NCI-H128 (cell line): Measurements from ENCODE around the gene TMEM213.

Experiments
- DNase-seq: peaks from one replicate; lab custom pipeline; 2025; ENCODE audit not compliant: unreplicated experiment; lab: John Stamatoyannopoulos, UW

Gene TMEM213

DNA sequence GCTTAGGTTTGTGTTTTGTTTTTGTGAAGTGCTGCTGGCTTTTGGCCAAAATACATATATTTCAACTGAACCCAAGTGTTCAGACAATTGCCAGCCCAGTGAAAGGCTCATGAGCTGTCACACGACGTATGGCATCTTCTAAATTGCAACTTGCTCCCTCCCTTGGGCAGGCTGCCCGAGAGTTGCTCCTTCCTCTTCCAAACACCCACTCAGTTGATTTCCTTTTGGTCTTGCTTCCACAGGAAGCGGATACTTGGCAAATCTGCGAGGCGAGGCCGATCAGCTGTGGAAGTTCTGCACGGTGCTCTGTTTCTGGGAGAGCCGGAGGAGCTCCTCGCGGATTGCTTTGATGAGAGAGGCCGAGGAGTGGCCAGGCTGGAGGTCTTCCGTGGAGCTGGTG, 39.8 kb downstream of the TMEM213 start:
- DNase-seq: no peak

- no peak for DNase-seq
Observed at GRCh38 chr7:138838166-138838565, 40.4 kb downstream of the TMEM213 start.

- DNase-seq: no peak
Observed at GRCh38 chr7:138842111-138842510, 44.3 kb downstream of the TMEM213 start.

- DNase-seq: no peak
Observed at GRCh38 chr7:138843632-138844580, 46.1 kb downstream of the TMEM213 start.

- DNase-seq: no peak
Observed at GRCh38 chr7:138845711-138846110, 47.9 kb downstream of the TMEM213 start.

GRCh38 chr7:138848056-138848980, 50.5 kb downstream of the TMEM213 start:
- no peak for DNase-seq

DNA sequence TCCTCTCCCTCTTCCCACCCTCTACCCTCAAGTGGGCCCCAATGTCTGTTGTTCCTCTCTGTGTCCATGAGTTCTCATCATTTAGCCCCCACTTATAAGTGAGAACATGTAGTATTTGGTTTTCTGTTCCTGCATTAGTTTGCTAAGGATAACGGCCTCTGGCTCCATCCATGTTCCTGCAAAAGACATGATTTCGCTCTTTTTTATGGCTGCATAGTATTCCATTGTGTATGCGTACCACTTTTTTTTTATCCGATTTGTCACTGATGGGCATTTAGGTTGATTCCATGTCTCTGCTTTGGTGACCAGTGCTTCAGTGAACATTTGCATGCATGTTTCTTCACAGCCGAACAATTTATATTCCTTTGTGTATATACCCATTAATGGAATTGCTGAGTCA, 51.9 kb downstream of the TMEM213 start:
- DNase-seq: no peak

GRCh38 chr7:138852469-138852868, 54.7 kb downstream of the TMEM213 start:
- no peak for DNase-seq

- DNase-seq: no peak
Observed at GRCh38 chr7:138853448-138853847, 55.7 kb downstream of the TMEM213 start.

DNA sequence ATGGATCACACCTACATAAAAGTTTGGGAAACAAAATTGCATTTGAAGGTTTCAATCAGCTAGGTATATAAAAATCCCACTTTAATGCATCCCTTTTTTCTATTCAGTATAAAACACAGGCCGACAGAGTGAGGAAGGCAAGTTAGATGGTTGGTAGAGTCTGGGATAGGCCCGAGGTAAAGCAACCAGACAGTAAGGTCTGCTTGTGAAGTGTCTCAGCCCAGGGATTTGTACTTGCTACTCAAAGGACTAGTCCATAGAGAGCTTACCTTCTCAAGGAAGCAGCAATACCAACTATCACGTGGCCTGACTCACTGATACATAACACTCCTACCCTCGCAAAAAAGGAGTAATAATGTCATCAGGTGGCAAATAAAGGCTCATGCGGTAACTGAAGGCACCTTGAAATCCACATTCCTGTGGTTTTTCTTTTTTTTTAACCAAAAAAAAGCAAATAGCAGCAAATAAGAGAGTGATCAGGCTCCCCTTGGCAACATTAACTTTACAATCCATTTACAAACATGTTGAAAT, 56.4 kb downstream of the TMEM213 start:
- DNase-seq: no peak

DNA sequence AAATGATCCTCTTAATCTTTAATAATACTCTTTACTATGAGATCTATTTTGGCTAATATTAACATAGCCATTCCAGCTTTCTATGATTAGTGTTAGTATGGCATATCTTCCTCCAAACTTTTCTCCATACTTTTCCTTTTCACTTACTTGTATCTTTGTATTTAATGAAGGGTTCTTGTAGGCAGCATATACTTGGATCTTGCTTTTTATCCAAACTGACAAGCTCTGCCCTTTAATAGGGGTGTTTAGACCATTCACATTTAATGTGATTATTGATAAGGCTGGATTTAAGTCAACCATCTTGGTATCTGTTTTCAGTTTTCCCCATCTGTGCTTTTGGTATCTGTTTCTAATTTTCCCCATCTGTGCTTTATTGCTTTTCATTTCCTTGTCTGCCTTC, 59.9 kb downstream of the TMEM213 start:
- DNase-seq: no peak

DNA sequence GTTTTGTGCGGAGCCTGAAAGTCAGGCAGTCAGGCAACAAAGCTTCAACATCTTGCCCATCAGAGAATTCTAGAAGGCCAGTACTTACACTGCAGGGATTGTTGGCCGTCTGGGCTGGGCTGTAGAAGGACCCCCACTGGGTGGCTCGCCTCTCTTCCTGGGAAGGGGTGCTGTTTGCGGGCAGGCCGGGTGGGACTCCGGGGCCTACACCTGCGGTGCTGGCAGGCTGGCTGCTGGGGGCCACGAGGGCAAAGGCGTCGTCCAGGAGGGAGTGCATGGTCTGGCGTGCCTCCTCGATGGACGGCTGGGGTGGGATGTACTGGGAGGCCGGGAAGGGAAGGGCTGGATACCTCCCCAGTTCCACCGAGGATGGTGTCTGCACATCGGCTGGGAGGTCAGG, 63.3 kb downstream of the TMEM213 start:
- no peak for DNase-seq

DNA sequence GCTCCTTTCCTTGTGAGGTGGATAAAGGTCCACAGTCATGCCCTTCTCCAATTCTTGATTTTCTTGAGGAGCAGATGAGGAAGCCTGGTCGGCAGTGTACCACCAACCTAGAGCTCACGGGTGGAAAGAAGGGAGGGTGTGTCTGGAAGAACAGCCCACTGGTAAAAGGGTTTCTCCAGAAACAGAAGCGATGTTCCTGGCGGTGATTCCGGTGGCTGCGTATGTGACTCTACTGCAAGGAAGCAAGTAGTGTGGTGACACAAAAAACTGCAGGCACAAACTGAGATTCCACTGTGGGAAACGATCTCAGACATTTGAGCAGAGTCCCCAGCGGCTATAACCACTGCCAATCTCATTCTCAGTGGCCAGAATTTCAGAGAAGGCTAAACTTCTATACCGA, 66.1 kb downstream of the TMEM213 start:
- no peak for DNase-seq

- DNase-seq: no peak
Observed at GRCh38 chr7:138864667-138865066, 66.9 kb downstream of the TMEM213 start.

DNA sequence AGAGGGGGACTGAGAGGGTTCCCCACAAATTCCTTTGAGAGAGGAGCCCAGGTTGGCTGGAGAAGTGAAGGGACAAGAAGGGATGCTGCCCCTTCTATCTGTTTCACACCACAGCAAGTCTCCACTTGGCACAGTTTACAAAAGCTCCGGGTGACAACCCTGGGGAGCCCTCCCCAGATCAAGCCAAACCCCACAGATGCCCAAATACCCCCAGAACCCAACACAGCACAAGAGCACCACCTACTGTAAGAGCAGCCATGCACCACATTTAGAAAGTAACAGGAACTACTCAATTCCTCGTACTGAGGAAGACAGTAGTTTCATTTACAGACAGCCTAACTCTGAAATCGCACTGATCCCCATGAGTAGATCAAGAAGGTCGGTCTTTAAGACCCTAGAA, 68.0 kb downstream of the TMEM213 start:
- DNase-seq: no peak

DNA sequence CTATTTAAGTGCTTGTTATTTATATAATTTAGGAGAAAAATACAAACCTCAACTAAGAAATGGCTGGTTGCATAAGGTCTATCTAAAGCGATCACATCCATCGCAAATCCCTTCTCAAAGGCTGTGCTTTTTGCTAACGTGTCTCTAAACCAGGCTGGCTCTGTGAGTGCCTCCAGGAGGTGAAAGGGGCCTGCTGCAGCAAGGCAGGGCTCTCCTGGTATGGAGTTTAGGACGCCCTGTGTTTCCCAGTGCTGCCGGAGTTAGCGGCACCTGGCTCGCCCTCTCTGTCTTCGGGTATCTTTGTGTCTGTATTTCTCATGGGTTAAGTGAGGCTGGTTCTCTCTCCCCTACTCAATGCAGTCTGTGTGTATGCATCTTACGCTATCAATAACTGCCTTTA, 68.6 kb downstream of the TMEM213 start:
- DNase-seq: no peak

DNA sequence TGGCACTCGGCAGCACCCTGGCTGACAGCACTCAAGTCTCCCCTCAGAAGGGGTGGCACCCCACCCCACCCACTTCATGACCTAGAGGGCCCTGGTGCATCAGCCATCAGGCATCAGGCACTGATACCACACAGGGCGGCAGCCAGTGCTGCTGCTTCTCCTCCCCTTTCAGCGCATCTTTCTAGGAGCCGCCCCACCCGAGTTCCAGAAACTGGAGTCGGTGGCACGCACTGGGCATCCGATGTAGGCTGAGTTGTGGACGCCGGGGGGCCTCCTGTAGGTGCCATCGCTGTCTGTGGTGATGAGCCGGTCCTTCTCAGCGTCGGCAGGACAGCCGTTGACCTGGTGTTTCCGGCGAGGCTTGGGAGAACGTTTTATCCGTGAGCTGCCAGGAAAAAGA, 70.0 kb downstream of the TMEM213 start:
- no peak for DNase-seq

DNA sequence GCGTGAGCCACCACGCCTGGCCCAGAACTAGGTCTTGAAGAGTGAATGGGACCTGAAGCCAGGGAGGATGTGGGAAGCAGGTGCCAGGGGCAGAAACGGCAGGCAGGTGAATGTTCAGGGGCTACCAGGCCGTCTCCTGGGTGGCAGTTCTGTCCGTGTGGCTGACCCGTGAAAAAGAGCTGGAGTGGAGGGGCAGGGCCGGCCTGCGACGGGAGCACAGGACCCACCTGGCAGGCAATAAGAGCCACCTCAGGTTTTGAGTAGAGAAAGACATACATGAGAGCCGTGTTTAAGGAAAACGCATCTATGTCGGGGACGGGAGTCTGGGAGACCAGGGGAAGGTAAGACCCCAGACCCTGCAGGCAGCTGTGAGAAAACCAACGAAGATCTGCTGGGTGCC, 70.9 kb downstream of the TMEM213 start:
- no peak for DNase-seq

DNA sequence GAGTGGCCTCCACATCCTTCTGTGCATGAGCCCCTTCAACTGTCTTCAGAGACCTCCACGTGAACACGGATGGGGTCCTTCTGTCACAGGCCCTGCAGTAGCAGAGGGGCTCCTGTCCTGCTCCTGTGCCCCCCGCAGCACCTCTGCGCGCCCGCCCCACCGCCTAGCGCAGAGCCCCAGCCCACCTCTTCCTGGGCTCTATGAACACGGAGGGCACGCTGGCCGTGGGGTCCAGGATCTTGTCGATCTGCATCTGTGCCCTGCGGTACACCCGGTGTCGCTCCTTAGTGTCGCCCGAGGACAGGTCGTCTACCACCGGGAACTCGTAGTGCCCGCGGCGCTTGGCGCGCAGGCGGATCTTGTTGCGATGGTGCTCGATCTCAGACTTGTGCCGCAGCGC, 71.6 kb downstream of the TMEM213 start:
- DNase-seq: no peak

DNA sequence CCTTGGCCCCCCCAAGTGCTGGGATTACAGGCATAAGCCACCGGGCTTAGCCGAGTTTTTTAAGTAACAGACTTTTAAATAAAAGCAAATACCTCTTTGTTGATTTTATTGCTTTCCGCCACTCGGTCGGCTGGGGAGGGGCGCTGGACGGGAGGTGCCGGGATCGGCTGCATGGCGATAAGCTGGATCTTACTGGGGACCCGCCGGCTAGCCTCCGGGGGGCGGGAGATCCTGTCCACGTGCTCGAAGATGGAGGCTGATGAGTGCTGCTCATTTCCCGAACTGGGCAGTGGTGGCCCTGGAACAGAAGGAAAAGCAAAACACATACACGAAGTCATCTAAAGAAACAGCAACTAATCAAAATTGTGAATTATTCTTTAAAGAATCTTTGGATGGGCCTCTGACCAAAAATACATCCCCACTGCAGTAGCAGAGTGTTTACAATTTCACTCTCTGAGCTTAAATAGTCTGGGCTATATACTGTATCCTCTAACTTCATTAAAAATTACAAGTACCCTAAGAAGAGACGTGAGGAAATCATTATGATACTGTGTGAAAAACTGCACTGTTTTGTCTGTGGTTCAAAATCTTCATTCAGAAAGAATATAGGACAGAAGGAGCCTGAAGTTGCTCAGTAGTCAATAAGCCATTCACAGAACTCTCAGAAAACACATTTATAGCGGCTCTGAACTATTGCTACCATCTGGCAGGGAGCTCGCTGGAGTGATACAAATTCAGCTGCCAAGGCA, 73.4 kb downstream of the TMEM213 start:
- no peak for DNase-seq

DNA sequence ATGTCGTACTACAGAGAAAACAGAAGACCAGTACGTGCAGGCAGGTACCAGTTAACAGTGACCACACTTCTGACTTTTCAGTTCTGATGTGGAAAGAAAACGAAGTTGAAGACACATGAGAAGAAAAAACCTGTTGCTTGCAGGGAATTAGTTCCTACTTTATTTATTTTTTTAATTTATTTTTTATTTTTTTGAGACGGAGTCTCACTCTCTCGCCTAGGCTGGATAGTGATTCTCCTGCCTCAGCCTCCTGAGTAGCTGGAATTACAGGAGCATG, 74.0 kb downstream of the TMEM213 start:
- DNase-seq: no peak
